Esophagus muscularis mucosa (tissue), 4 donors: ENCODE measurements around the gene PITPNM1. TPM values are rescaled to one million over a fixed set of nuclear protein-coding genes. Genes with fewer than 3 reads are reported as not detected.

ENCODE experiments used
- DNase-seq: peaks from one replicate; pipeline ENCODE4 v3.0.0-alpha.2; 2017; ENCODE audit errors: extremely low spot score
- H3K27ac ChIP-seq, 4 donors: fragments of 200-600 bp; sonication (generic); replicated peaks in 1 of 4; 1 replicate in 3 of 4; 2 replicates in 1 of 4; pipeline ENCODE4 v1.5.1; 2016 to 2019; ENCODE audit warnings: mild to moderate bottlenecking in 1 of 4
- H3K27me3 ChIP-seq, 4 donors: fragments of 200-600 bp; sonication (generic); one replicate each; pipeline versions ENCODE4 v1.5.1 to v1.6.0; 2016 to 2019
- H3K36me3 ChIP-seq, 4 donors: fragments of 200-600 bp; sonication (generic); one replicate each; pipeline ENCODE4 v1.5.1; 2016 to 2019
- H3K4me1 ChIP-seq, 4 donors: fragments of 200-600 bp; sonication (generic); one replicate each; pipeline ENCODE4 v1.5.1; 2016 to 2019
- H3K4me3 ChIP-seq, 4 donors: fragments of 200-600 bp; sonication (generic); 1 replicate in 2 of 4; 2 replicates in 2 of 4; pipeline ENCODE4 v1.5.1; 2016 to 2019; ENCODE audit warnings: mild to moderate bottlenecking in 4 of 4, moderate library complexity in 1 of 4
- H3K9me3 ChIP-seq, 4 donors: fragments of 200-600 bp; sonication (generic); 1 replicate in 3 of 4; 2 replicates in 1 of 4; pipeline ENCODE4 v1.5.1; 2016 to 2019
- CTCF ChIP-seq, 3 experiments: fragments of 200-600 bp in 2 of 3; fragments of 450-650 bp in 1 of 3; sonication (generic) in 2 of 3; IDR thresholded peaks; one replicate each; pipeline ENCODE4 v1.5.1; 2017 to 2019; ENCODE audit warnings: antibody characterized with exemption in 3 of 3, mild to moderate bottlenecking in 2 of 3, moderate library complexity in 1 of 3
- EP300 ChIP-seq: sonication (generic); formaldehyde crosslinking; IDR thresholded peaks from one replicate; pipeline ENCODE4 v1.6.1; 2017; ENCODE audit warnings: antibody characterized with exemption
- POLR2A ChIP-seq: fragments of 450-650 bp; IDR thresholded peaks from one replicate; pipeline ENCODE4 v1.6.1; 2017; ENCODE audit warnings: antibody characterized with exemption, moderate library complexity, mild to moderate bottlenecking, low read depth
- POLR2AphosphoS5 ChIP-seq, 2 donors: sonication (generic); formaldehyde crosslinking; IDR thresholded peaks; one replicate each; pipeline ENCODE4 v1.6.1; 2017; ENCODE audit warnings: antibody characterized with exemption in 2 of 2
- WGBS: methylation state at CpG from one replicate; pipeline ENCODE4 v1.1.5; 2018; 5-methylcytosine and 5-hydroxymethylcytosine counted together
- intact Hi-C: fragments of 100-400 bp; cut with DNase I; formaldehyde crosslinking; loops from one replicate; pipeline ENCODE4 v1.15.1; 2023
- total RNA-seq, 4 donors: library from RNA; depleted of rRNA; stranded (reverse); fragments of >200 nt; gene quantifications; one replicate each; pipeline versions ENCODE4 v1.1.0 to v1.2.1, GENCODE V29; 2016

Gene PITPNM1
- total RNA-seq, 4 donors from 2014 or later: 11.6 to 23.6 (median 15.3) TPM

- TF ChIP-seq POLR2A (no peak), CTCF (IDR thresholded peaks at IDR 0.05) (no peak), EP300 (no peak), POLR2AphosphoS5 (IDR thresholded peaks at IDR 0.05) (no peak)
- H3K4me3 ChIP-seq: no peak overlapping the region
- H3K27ac ChIP-seq: no peak overlapping the region
- 97% methylated on average over 11 of the region's 16 CpGs for WGBS
- no peaks in the 10 kb centered on the region for H3K27me3 ChIP-seq
- no peak for DNase-seq
- H3K9me3 ChIP-seq: no peaks in the 10 kb centered on the region
- H3K4me1 ChIP-seq: peaks cover 0 to 12% (median 10%) of the 10 kb centered on the region in 4 donors
- intact Hi-C loops: no loop called here
- peaks cover 11 to 95% (median 73%) of the 10 kb centered on the region in 4 donors for H3K36me3 ChIP-seq
Measured at GRCh38 chr11:67495234-67496005, 9.7 kb downstream of the PITPNM1 start.

- intact Hi-C loops: no loop called here
- H3K27me3 ChIP-seq: no peaks in the 10 kb centered on the region
- H3K27ac ChIP-seq: no peak overlapping the region
- WGBS: 91% methylated on average over 59 of the region's 59 CpGs
- no peak for TF ChIP-seq POLR2A
- no peak for TF ChIP-seq EP300
- no peak for TF ChIP-seq POLR2AphosphoS5 (IDR thresholded peaks at IDR 0.05)
- no peak for TF ChIP-seq CTCF (IDR thresholded peaks at IDR 0.05)
- DNase-seq: no peak
- no peaks in the 10 kb centered on the region for H3K9me3 ChIP-seq
- H3K36me3 ChIP-seq: peaks cover 15 to 95% (median 79%) of the 10 kb centered on the region in 4 donors
- peaks cover 0 to 13% (median 10%) of the 10 kb centered on the region in 4 donors for H3K4me1 ChIP-seq
- H3K4me3 ChIP-seq: no peak overlapping the region
Measured at GRCh38 chr11:67494371-67495233, 10.6 kb downstream of the PITPNM1 start.

GRCh38 chr11:67493548-67494370, 11.4 kb downstream of the PITPNM1 start:
- Histone ChIP-seq H3K27ac (no peak overlapping the region), H3K4me1 (peaks cover 0 to 13% (median 10%) of the 10 kb centered on the region in 4 donors), H3K4me3 (no peak overlapping the region), H3K36me3 (peaks cover 15 to 100% (median 87%) of the 10 kb centered on the region in 4 donors), H3K9me3 (no peaks in the 10 kb centered on the region), H3K27me3 (no peaks in the 10 kb centered on the region)
- TF ChIP-seq CTCF (IDR thresholded peaks at IDR 0.05) (no peak), POLR2A (no peak), EP300 (no peak), POLR2AphosphoS5 (IDR thresholded peaks at IDR 0.05) (no peak)
- WGBS: 97% methylated on average over 22 of the region's 65 CpGs
- no peak for DNase-seq
- intact Hi-C loops: no loop called here

- Histone ChIP-seq H3K4me3 (no peak overlapping the region), H3K27me3 (no peaks in the 10 kb centered on the region), H3K4me1 (peaks cover 0 to 13% (median 10%) of the 10 kb centered on the region in 4 donors), H3K36me3 (peaks cover 15 to 96% (median 88%) of the 10 kb centered on the region in 4 donors), H3K9me3 (no peaks in the 10 kb centered on the region), H3K27ac (no peak overlapping the region)
- intact Hi-C loops: no loop called here
- no peak for DNase-seq
- 90% methylated on average over 23 of the region's 46 CpGs for WGBS
- TF ChIP-seq POLR2AphosphoS5 (IDR thresholded peaks at IDR 0.05) (no peak), EP300 (no peak), POLR2A (no peak), CTCF (IDR thresholded peaks at IDR 0.05) (no peak)
Measured at GRCh38 chr11:67492801-67493547, 12.2 kb downstream of the PITPNM1 start.
